ENCODE data around the gene AZIN2.

Gene AZIN2

DNA sequence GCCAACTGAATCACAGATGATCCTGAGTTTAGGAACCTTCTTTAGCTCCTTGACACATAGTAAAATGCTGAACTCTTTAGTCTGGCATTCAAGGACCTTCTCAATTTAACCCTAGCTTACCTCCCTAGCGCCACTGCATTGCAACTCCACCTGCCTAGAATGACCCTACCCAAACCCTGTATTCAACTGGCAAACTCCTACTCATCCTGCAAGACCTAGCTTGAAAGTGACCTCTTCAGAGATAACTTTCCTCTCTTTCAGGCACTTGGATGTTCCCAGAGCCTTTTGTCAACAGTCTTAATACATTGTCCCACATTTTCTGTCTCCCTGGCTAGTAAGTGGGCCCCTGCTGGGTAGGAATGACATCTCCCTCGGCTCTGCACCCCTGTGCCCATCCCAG, 81.2 kb downstream of the AZIN2 start:
- no peak for DNase-seq (ENCODE audit: low spot score)
- no peak for TF ChIP-seq CTCF (IDR thresholded peaks at IDR 0.05; ENCODE audit: extremely low read depth, missing control alignments)

- no peak for DNase-seq (ENCODE audit: low spot score)
- TF ChIP-seq CTCF (IDR thresholded peaks at IDR 0.05; ENCODE audit: extremely low read depth, missing control alignments), result no peak
Measured at GRCh38 chr1:33163621-33164519, 82.9 kb downstream of the AZIN2 start.

DNA sequence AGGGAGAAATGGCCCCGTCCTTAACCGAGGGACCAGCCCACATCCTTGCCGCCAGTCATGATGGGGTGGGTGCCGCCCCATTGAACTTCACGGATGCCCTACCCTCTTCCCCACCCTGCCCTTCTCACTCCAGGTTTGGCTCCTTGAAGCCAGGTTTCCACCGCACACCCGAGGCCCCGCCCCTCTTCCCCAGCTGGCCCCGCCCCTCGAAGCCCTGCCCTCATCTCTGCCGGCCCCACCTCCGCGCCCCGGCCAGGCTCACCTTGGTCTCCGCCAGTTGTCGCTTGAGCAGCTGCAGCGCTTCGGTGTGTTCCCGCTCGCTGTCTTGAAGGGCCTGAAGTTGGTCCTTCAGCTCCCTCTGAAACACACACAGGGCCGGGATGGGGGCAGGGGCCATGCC, 84.3 kb downstream of the AZIN2 start:
- DNase-seq (ENCODE audit: low spot score), result no peak
- TF ChIP-seq CTCF (IDR thresholded peaks at IDR 0.05; ENCODE audit: extremely low read depth, missing control alignments), result no peak

DNA sequence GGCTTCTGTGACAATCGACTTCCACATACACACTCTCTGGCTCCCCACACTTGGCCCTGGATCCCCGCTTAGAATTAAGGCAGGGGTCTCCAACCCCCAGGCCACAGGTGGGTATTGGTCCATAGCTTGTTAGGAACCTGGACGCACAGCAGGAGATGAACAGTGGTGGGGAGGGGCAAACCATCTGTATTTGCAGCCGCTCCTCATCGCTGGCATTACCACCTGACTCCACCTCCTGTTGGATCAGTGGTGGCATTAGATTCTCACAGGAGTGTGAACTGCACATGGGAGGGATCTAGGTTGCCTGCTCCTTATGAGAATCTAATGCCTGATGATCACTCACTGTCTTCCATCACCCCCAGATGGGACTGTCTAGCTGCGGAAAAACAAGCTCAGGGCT, 84.9 kb downstream of the AZIN2 start:
- no peak for DNase-seq (ENCODE audit: low spot score)
- TF ChIP-seq CTCF (IDR thresholded peaks at IDR 0.05; ENCODE audit: extremely low read depth, missing control alignments), result no peak

GRCh38 chr1:33167650-33168447, 86.9 kb downstream of the AZIN2 start:
- TF ChIP-seq CTCF (IDR thresholded peaks at IDR 0.05; ENCODE audit: extremely low read depth, missing control alignments), result no peak
- DNase-seq (ENCODE audit: low spot score), result no peak

DNA sequence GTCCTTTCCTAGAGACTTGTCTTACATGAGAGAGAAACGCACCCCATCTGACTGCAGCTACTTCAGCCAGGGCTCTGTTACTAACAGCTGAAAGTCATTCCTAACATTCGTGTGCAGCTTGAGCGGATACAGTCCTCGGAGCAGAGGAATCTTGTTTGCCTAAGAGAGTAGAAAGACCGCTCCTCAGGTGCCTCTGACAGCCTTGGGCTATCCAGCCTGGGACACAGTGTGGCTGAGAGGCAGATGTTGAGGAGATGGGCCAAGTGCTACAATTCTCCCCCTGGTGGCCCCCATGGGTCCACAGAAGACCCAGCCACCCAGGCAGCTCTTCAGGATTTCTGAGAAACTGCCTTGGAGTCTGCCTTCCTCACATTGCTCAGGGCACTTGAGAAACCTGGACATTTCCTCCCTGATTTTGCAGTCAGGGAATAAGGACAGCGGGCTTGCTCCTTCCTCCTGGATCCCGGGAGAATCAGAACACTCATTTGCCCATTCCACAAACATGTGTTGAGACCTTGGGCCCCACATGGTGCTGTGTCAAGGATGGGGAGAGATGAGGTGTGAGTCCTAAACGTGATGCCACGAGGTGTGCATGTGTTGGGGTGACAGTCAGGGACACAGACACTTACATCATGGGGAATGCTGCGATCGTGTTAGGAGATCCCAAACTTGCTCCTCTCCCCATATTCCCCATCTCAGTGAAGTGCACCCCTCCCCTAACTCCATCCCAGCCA, 87.8 kb downstream of the AZIN2 start:
- DNase-seq (ENCODE audit: low spot score), result no peak
- TF ChIP-seq CTCF (IDR thresholded peaks at IDR 0.05; ENCODE audit: extremely low read depth, missing control alignments), result no peak
